Measurements from ENCODE around the gene SLC25A3. TPM values are rescaled to one million over a fixed set of nuclear protein-coding genes. Genes with fewer than 3 reads are reported as not detected.
A peak's percentile ranks its signal among the peaks of the same experiment; 100 is the strongest.
"Not testable (repeated sequence)": the region's sequence is repeated elsewhere in the genome, so short reads cannot be mapped to it uniquely, and the experiment has no call there.

SLC25A3 gene
- total RNA-seq = 100 to 1,000 TPM; 355 to 365 TPM

DNA sequence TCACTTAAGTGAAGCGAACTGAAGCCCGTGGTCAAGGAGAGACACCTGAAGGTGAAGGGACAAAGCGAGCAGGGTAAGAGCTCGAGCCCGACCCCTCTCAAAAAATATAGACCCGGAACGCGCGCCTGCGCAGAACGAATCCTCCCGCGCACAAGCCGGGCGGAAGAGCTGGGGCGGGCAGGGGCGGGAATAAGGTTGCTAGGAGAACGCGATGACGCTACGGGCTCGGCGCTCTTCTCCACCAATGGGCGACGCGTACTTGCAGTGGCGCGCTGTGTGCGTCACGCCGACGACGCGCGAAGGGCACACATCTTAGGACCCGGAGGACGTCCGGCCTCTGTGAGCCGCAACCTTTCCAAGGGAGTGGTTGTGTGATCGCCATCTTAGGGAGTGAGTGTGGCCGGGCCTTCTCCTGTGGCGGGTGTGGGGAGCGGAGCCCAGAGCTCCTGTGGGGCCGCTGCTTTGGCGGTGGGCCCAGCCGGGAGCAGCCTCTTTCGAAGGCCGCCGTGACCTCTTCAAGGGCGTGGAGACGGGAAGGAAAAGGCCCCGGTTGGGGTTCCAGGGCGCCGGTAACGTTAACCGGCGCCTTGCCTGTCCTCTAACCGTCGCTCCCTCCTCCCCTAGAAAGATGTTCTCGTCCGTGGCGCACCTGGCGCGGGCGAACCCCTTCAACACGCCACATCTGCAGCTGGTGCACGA, at the start of gene SLC25A3:
TSS of gene SLC25A3 (plus strand) at position 336 of the 699 bp plus-strand sequence. CDS start at position 629, 293 bp downstream.
- H3K4me3 Mint-ChIP-seq = peak within 1 kb of the TSS; percentile 86

GRCh38 chr12:98543701-98544100, 49.8 kb upstream of the SLC25A3 start:
- ChIA-PET CTCF (interaction anchor here (0.8 to 1.2 kb wide), 3 partner anchors 8 to 24 kb away, joined by 3 to 5 read pairs (median 3); no protein-coding TSS in a partner anchor), POLR2A (interaction anchor here (0.8 to 1.4 kb wide), 3 partner anchors 11 to 51 kb away, joined by 3 to 5 read pairs (median 3); no protein-coding TSS in a partner anchor)
- Mint-ChIP-seq H3K36me3 (ENCODE audit: low read depth) (peaks cover 71% of the 10 kb centered on the region), H3K4me3 (no peak overlapping the region), H3K9me3 (no peaks in the 10 kb centered on the region), H3K4me1 (peaks cover 22% of the 10 kb centered on the region), H3K27me3 (no peaks in the 10 kb centered on the region), H3K27ac (no peak overlapping the region)
- DNase-seq = no peak

More for the DNA sequence above, at the start of gene SLC25A3:
- Mint-ChIP-seq H3K36me3 (ENCODE audit: low read depth) (peaks cover 45% of the 10 kb centered on the region), H3K9me3 (no peaks in the 10 kb centered on the region), H3K27me3 (no peaks in the 10 kb centered on the region), H3K4me1 (peaks cover 34% of the 10 kb centered on the region), H3K27ac (peak within 1 kb of the TSS; percentile 97)
- ChIA-PET POLR2A (interaction anchor here (0.6 to 7.6 kb wide), 33 partner anchors 9 to 1608 kb away, joined by 3 to 156 read pairs (median 4); partner anchors contain the start of genes ACTR6, APAF1, IKBIP and TMPO), CTCF (interaction anchor here (0.9 to 6.5 kb wide), 12 partner anchors 26 to 168 kb away, joined by 3 to 48 read pairs (median 6); partner anchors contain the start of gene TMPO)
- peak; percentile 95 for DNase-seq

GRCh38 chr12:98544751-98545150, 48.7 kb upstream of the SLC25A3 start:
- Mint-ChIP-seq H3K4me1 (peaks cover 22% of the 10 kb centered on the region), H3K27ac (no peak overlapping the region), H3K4me3 (no peak overlapping the region), H3K9me3 (no peaks in the 10 kb centered on the region), H3K36me3 (ENCODE audit: low read depth) (peaks cover 78% of the 10 kb centered on the region), H3K27me3 (no peaks in the 10 kb centered on the region)
- ChIA-PET CTCF (interaction anchor here (0.5 to 1.9 kb wide), 4 partner anchors 12 to 1997 kb away, joined by 4 to 8 read pairs (median 6); no protein-coding TSS in a partner anchor), POLR2A (interaction anchor here (0.9 to 1.2 kb wide), 2 partner anchors 12 to 30 kb away, joined by 3 read pairs; no protein-coding TSS in a partner anchor)
- no peak for DNase-seq

DNA sequence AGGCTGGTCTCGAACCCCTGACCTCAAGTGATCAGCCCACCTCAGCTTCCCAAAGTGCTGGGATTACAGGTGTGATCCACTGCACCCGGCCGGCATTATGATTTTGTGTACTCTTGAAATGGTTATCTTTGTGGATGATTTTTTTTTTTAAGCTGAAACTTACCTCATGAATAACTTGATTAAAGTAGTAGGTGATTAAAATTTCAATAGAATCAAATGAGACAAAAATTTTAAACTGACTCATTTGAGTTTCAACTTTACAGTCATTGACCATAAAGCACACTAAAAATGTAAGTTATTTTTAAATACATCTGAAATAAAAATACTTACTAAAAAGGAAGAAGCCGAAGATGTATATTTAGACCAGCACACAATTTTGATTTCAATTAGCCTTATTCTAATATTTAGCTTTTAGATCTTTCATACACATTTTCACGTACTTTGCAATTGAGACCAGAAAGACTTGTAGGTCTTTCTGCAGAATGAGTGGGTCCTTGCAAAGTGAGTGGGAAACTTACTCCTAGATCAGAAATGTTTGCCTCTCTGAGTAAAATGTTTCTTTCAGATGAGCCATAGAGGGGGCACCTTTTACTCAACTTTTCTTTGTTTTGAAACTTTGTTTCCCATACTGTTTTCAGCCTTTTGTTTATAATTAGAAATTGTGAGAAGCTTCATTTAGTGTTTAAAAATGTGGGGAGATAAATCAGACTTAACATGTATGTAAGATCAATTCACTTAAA, 43.9 kb upstream of the SLC25A3 start:
- no peak overlapping the region for H3K27ac Mint-ChIP-seq
- no peak for DNase-seq
- H3K36me3 Mint-ChIP-seq (ENCODE audit: low read depth) = peaks cover 66% of the 10 kb centered on the region
- no peak overlapping the region for H3K4me3 Mint-ChIP-seq
- H3K9me3 Mint-ChIP-seq = no peaks in the 10 kb centered on the region
- H3K4me1 Mint-ChIP-seq = no peaks in the 10 kb centered on the region
- ChIA-PET POLR2A (interaction anchor here (0.8 to 2.1 kb wide), 4 partner anchors 13 to 43 kb away, joined by 3 to 5 read pairs (median 4); partner anchors contain the start of gene SLC25A3), CTCF (interaction anchor here (2.7 kb wide), 1 partner anchor 17 kb away, joined by 16 read pairs; no protein-coding TSS in a partner anchor)
- no peaks in the 10 kb centered on the region for H3K27me3 Mint-ChIP-seq

GRCh38 chr12:98551787-98552186, 41.7 kb upstream of the SLC25A3 start:
- Mint-ChIP-seq H3K4me1 (no peaks in the 10 kb centered on the region), H3K9me3 (no peaks in the 10 kb centered on the region), H3K36me3 (ENCODE audit: low read depth) (peaks cover 48% of the 10 kb centered on the region), H3K27ac (no peak overlapping the region), H3K4me3 (no peak overlapping the region), H3K27me3 (no peaks in the 10 kb centered on the region)
- no peak for DNase-seq
- ChIA-PET CTCF (interaction anchor here (0.9 to 1.9 kb wide), 2 partner anchors 9 to 20 kb away, joined by 3 to 6 read pairs; no protein-coding TSS in a partner anchor), POLR2A (interaction anchor here (0.7 to 1.0 kb wide), 2 partner anchors 55 to 92 kb away, joined by 3 read pairs; no protein-coding TSS in a partner anchor)

DNA sequence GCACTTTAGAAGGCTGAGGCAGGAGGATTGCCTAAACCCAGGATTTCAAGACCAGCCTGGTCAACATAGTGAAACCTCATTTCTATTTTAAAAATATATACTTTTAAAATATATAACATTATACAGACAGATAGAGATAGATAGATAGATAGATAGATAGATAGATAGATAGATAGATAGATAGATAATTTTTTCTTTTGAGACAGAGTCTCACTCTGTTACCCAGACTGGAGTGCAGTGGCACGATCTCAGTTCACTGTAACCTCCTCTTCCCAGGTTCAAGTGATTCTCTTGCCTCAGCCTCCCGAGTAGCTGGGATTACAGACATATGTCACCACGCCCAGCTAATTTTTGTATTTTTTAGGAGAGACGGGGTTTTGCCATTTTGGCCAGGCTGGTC, 35.4 kb upstream of the SLC25A3 start:
- H3K4me1 Mint-ChIP-seq; CTCF ChIA-PET; POLR2A ChIA-PET; H3K4me3 Mint-ChIP-seq; H3K27ac Mint-ChIP-seq; H3K9me3 Mint-ChIP-seq; DNase-seq; H3K27me3 Mint-ChIP-seq; H3K36me3 Mint-ChIP-seq (ENCODE audit: low read depth): not testable (repeated sequence)

DNA sequence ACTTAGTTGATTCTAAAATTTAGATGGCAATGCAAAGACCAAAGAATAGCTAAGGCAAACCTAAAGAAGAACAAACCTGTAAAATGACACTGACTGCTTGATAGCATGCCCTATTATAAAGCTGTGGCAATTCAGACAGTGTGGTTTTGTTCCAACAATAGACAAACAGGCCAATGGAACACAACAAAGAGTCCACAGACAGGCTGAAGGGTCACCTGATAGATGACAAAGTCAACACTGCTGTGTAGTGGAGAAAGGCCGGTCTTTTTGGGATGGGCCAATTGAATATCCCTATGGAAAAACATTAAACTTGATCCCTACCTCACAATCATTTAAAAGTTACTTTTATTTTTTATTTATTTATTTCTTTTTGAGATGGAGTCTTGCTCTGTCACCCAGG, 33.8 kb upstream of the SLC25A3 start:
- H3K27me3 Mint-ChIP-seq = no peaks in the 10 kb centered on the region
- no peak overlapping the region for H3K27ac Mint-ChIP-seq
- H3K4me1 Mint-ChIP-seq = no peaks in the 10 kb centered on the region
- H3K36me3 Mint-ChIP-seq (ENCODE audit: low read depth) = no peaks in the 10 kb centered on the region
- H3K9me3 Mint-ChIP-seq = no peaks in the 10 kb centered on the region
- no peak for DNase-seq
- no peak overlapping the region for H3K4me3 Mint-ChIP-seq
- CTCF ChIA-PET = interaction anchor here (0.6 kb wide), 1 partner anchor 11 kb away, joined by 4 read pairs; no protein-coding TSS in a partner anchor
- POLR2A ChIA-PET = no interaction called here

DNA sequence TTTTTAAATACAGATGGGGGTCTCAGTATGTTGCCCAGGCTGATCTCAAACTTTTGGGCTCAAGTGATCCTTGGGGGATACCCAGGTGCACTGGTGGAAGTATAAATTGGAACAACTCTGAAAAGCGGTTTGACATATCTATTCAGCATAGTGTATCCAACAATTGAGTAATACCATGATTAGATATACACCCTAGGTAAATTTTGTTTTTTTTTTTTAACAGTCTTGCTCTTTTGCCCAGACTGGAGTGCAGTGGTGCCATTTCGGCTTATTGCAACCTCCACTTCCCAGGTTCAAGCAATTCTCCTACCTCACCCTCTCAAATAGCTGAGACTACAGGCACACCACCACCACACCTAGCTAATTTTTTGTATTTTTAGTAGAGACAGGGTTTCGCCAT, 31.6 kb upstream of the SLC25A3 start:
- Mint-ChIP-seq H3K36me3 (ENCODE audit: low read depth) (no peaks in the 10 kb centered on the region), H3K4me1 (peaks cover 3% of the 10 kb centered on the region), H3K9me3 (no peaks in the 10 kb centered on the region), H3K4me3 (no peak overlapping the region), H3K27ac (no peak overlapping the region), H3K27me3 (no peaks in the 10 kb centered on the region)
- DNase-seq = no peak
- POLR2A ChIA-PET = no interaction called here
- CTCF ChIA-PET = interaction anchor here (0.6 kb wide), 1 partner anchor 70 kb away, joined by 3 read pairs; no protein-coding TSS in a partner anchor

- Mint-ChIP-seq H3K4me1 (no peaks in the 10 kb centered on the region), H3K36me3 (ENCODE audit: low read depth) (peaks cover 2% of the 10 kb centered on the region), H3K27me3 (no peaks in the 10 kb centered on the region), H3K27ac (no peak overlapping the region), H3K4me3 (no peak overlapping the region), H3K9me3 (no peaks in the 10 kb centered on the region)
- no peak for DNase-seq
- CTCF ChIA-PET = interaction anchor here (1.0 kb wide), 1 partner anchor 72 kb away, joined by 3 read pairs; no protein-coding TSS in a partner anchor
- POLR2A ChIA-PET = interaction anchor here (3.9 kb wide), 1 partner anchor 21 kb away, joined by 11 read pairs; the partner anchor contains the start of gene SLC25A3
Measured at GRCh38 chr12:98572010-98572409, 21.5 kb upstream of the SLC25A3 start.

DNA sequence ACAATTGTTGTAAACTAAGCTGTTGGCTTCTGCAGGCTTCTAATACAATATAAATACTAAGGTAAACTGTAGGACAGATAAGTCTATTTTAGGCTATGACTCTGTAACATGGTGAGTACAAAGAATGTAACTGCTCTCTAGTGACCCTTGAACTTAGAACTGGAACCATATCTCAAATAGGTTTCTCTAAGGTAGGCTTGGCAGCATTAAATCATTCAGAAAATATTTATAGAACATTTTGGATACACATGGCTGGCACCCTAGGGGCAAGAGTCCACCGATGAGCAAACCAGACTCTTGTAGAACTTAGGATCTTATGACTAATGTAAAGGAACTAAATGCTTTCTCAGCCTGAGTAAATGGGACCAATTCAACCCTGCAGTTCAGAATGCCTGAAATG, 19.4 kb upstream of the SLC25A3 start:
- H3K27me3 Mint-ChIP-seq = no peaks in the 10 kb centered on the region
- DNase-seq = no peak
- H3K4me1 Mint-ChIP-seq = no peaks in the 10 kb centered on the region
- H3K36me3 Mint-ChIP-seq (ENCODE audit: low read depth) = peaks cover 2% of the 10 kb centered on the region
- POLR2A ChIA-PET = no interaction called here
- no peak overlapping the region for H3K27ac Mint-ChIP-seq
- CTCF ChIA-PET = no interaction called here
- H3K9me3 Mint-ChIP-seq = no peaks in the 10 kb centered on the region
- no peak overlapping the region for H3K4me3 Mint-ChIP-seq

GRCh38 chr12:98575013-98575412, 18.5 kb upstream of the SLC25A3 start:
- H3K4me3 Mint-ChIP-seq = no peak overlapping the region
- no peaks in the 10 kb centered on the region for H3K9me3 Mint-ChIP-seq
- no peak for DNase-seq
- CTCF ChIA-PET = interaction anchor here (0.6 to 1.0 kb wide), 2 partner anchors 8 to 9 kb away, joined by 3 to 5 read pairs (median 3); no protein-coding TSS in a partner anchor
- no peak overlapping the region for H3K27ac Mint-ChIP-seq
- no peaks in the 10 kb centered on the region for H3K27me3 Mint-ChIP-seq
- peaks cover 2% of the 10 kb centered on the region for H3K36me3 Mint-ChIP-seq (ENCODE audit: low read depth)
- POLR2A ChIA-PET = interaction anchor here (0.7 kb wide), 1 partner anchor 18 kb away, joined by 3 read pairs; no protein-coding TSS in a partner anchor
- no peaks in the 10 kb centered on the region for H3K4me1 Mint-ChIP-seq

- not testable (repeated sequence) for H3K27ac Mint-ChIP-seq; H3K36me3 Mint-ChIP-seq (ENCODE audit: low read depth); H3K4me3 Mint-ChIP-seq; H3K9me3 Mint-ChIP-seq; H3K27me3 Mint-ChIP-seq; H3K4me1 Mint-ChIP-seq; DNase-seq
- ChIA-PET CTCF (interaction anchor here (3.9 kb wide), 1 partner anchor 10 kb away, joined by 16 read pairs; no protein-coding TSS in a partner anchor), POLR2A (interaction anchor here (0.8 kb wide), 1 partner anchor 16 kb away, joined by 3 read pairs; the partner anchor contains the start of gene SLC25A3)
Measured at GRCh38 chr12:98576795-98577194, 16.7 kb upstream of the SLC25A3 start.
